Caco-2 (cell line): ENCODE data around the gene ATXN7L1. TPM values are rescaled to one million over a fixed set of nuclear protein-coding genes. Genes with fewer than 3 reads are reported as not detected.

Source experiments
- BruUV-seq: library from RNA; stranded (reverse); fragments of 400-500 nt; replicated peaks from 2 replicates; lab custom pipeline; 2021; lab: Mats Ljungman, UMichigan
- CTCF ChIA-PET: fragments of 300-600 bp; sonication (Branson Sonifier 250); formaldehyde crosslinking; loops from one replicate; lab custom pipeline; 2022; ENCODE audit warnings: antibody characterized with exemption; lab: Charles Lee
- POLR2A ChIA-PET: fragments of 300-600 bp; sonication (Branson Sonifier 250); formaldehyde crosslinking; loops from one replicate; lab custom pipeline; 2022; ENCODE audit warnings: antibody characterized with exemption; lab: Charles Lee
- DNase-seq, 2 experiments: peaks; one replicate each; pipeline versions ENCODE4 v3.0.0 to v3.0.0-alpha.2; 2020 to 2022
- H3K27me3 ChIP-seq: replicated peaks from 2 replicates; pipeline ENCODE4 v1.6.0; 2011; ENCODE audit warnings: low read length; ENCODE audit not compliant: control insufficient read depth, insufficient read depth
- H3K36me3 ChIP-seq: 2 replicates; pipeline ENCODE4 v1.5.1; 2011; ENCODE audit warnings: low read length; ENCODE audit not compliant: control insufficient read depth, insufficient read depth
- H3K4me1 ChIP-seq: fragments of 250-450 bp; sonication (Bioruptor Pico); 2 replicates; pipeline ENCODE4 v1.5.1; 2020; ENCODE audit warnings: mild to moderate bottlenecking
- H3K4me3 ChIP-seq: 2 replicates; pipeline ENCODE4 v1.5.1; 2011; ENCODE audit warnings: low read depth, mild to moderate bottlenecking, control low read depth, low read length
- H3K9me3 ChIP-seq: fragments of 250-450 bp; sonication (Bioruptor Pico); 2 replicates; pipeline ENCODE4 v1.5.1; 2020; ENCODE audit warnings: mild to moderate bottlenecking, moderate library complexity
- H3K27ac Mint-ChIP-seq: one replicate; pipeline ENCODE4 v1.8.0; 2022; ENCODE audit warnings: mixed read lengths; ENCODE audit not compliant: unreplicated experiment
- H3K27me3 Mint-ChIP-seq: one replicate; pipeline ENCODE4 v1.8.0; 2022; ENCODE audit warnings: mixed read lengths; ENCODE audit not compliant: insufficient read depth, unreplicated experiment
- H3K36me3 Mint-ChIP-seq: one replicate; pipeline ENCODE4 v1.8.0; 2022; ENCODE audit warnings: mild to moderate bottlenecking, mixed read lengths; ENCODE audit not compliant: insufficient read depth, unreplicated experiment
- H3K4me1 Mint-ChIP-seq: one replicate; pipeline ENCODE4 v1.8.0; 2022; ENCODE audit warnings: low read depth, mixed read lengths; ENCODE audit not compliant: unreplicated experiment
- H3K4me3 Mint-ChIP-seq: one replicate; pipeline ENCODE4 v1.8.0; 2022; ENCODE audit warnings: mild to moderate bottlenecking, moderate library complexity, mixed read lengths; ENCODE audit not compliant: unreplicated experiment
- H3K9me3 Mint-ChIP-seq: one replicate; pipeline ENCODE4 v1.8.0; 2022; ENCODE audit warnings: mixed read lengths; ENCODE audit not compliant: unreplicated experiment
- CTCF ChIP-seq, 2 experiments: fragments of 200-600 bp in 1 of 2; IDR thresholded peaks; 1 replicate in 1 of 2; 2 replicates in 1 of 2; pipeline versions ENCODE4 v1.5.1 to v1.8.0; 2011 to 2022; ENCODE audit warnings: antibody characterized with exemption in 1 of 2, control low read depth in 1 of 2, inconsistent platforms in 1 of 2, low read depth in 1 of 2, low read length in 1 of 2, mild to moderate bottlenecking in 1 of 2, moderate library complexity in 1 of 2; ENCODE audit not compliant: insufficient read depth in 1 of 2, severe bottlenecking in 1 of 2, unreplicated experiment in 1 of 2
- intact Hi-C: fragments of 100-400 bp; cut with micrococcal nuclease; formaldehyde crosslinking; loops from one replicate; pipeline ENCODE4 v1.10.0; 2022; ENCODE audit not compliant: unreplicated experiment
- total RNA-seq: library from RNA; stranded (reverse); gene quantifications from 2 replicates; pipeline ENCODE4 v1.2.3, GENCODE V29; 2022

ATXN7L1 gene
- total RNA-seq, 1 experiment from 2014 or later = 14.1 TPM

- peaks cover 7% of the 10 kb centered on the region for H3K4me1 Mint-ChIP-seq
- no peak overlapping the region for H3K27ac Mint-ChIP-seq
- no TSS peak for BruUV-seq
- H3K36me3 Mint-ChIP-seq = no peaks in the 10 kb centered on the region
- ChIA-PET CTCF (no interaction called here), POLR2A (no interaction called here)
- H3K27me3 Mint-ChIP-seq = no peaks in the 10 kb centered on the region
- H3K27me3 ChIP-seq = no peaks in the 10 kb centered on the region
- H3K4me1 ChIP-seq = no peaks in the 10 kb centered on the region
- H3K9me3 Mint-ChIP-seq = no peaks in the 10 kb centered on the region
- TF ChIP-seq CTCF (IDR thresholded peaks at IDR 0.05; ENCODE audit: insufficient read depth in 1 of 2, low read depth in 1 of 2, low read length in 1 of 2, severe bottlenecking in 1 of 2, unreplicated experiment in 1 of 2) = no peak
- intact Hi-C loops = no loop called here
- H3K9me3 ChIP-seq = no peaks in the 10 kb centered on the region
- no peaks in the 10 kb centered on the region for H3K36me3 ChIP-seq
- H3K4me3 ChIP-seq = no peak overlapping the region
- DNase-seq = no peak
- H3K4me3 Mint-ChIP-seq = no peak overlapping the region
These were observed 157.0 kb downstream of the ATXN7L1 start for GRCh38 chr7:105719395-105719794.

GRCh38 chr7:105718511-105718925, 157.9 kb downstream of the ATXN7L1 start:
- Histone ChIP-seq H3K4me3 (no peak overlapping the region), H3K36me3 (no peaks in the 10 kb centered on the region), H3K27me3 (no peaks in the 10 kb centered on the region), H3K9me3 (no peaks in the 10 kb centered on the region), H3K4me1 (no peaks in the 10 kb centered on the region)
- TF ChIP-seq CTCF (IDR thresholded peaks at IDR 0.05; ENCODE audit: insufficient read depth in 1 of 2, low read depth in 1 of 2, low read length in 1 of 2, severe bottlenecking in 1 of 2, unreplicated experiment in 1 of 2) = no peak
- Mint-ChIP-seq H3K4me1 (peaks cover 7% of the 10 kb centered on the region), H3K9me3 (no peaks in the 10 kb centered on the region), H3K36me3 (no peaks in the 10 kb centered on the region), H3K27ac (peak overlapping the region; percentile 62), H3K4me3 (no peak overlapping the region), H3K27me3 (no peaks in the 10 kb centered on the region)
- intact Hi-C loops = no loop called here
- DNase-seq = peak in 1 of 2 experiments; percentile 69
- POLR2A ChIA-PET = no interaction called here
- BruUV-seq = no TSS peak
- CTCF ChIA-PET = no interaction called here

- Mint-ChIP-seq H3K4me3 (no peak overlapping the region), H3K27ac (no peak overlapping the region), H3K27me3 (no peaks in the 10 kb centered on the region), H3K9me3 (peaks cover 24% of the 10 kb centered on the region), H3K4me1 (peaks cover 7% of the 10 kb centered on the region), H3K36me3 (peaks cover 18% of the 10 kb centered on the region)
- TF ChIP-seq CTCF (IDR thresholded peaks at IDR 0.05; ENCODE audit: insufficient read depth in 1 of 2, low read depth in 1 of 2, low read length in 1 of 2, severe bottlenecking in 1 of 2, unreplicated experiment in 1 of 2) = no peak
- intact Hi-C loops = no loop called here
- POLR2A ChIA-PET = no interaction called here
- CTCF ChIA-PET = no interaction called here
- Histone ChIP-seq H3K27me3 (no peaks in the 10 kb centered on the region), H3K4me3 (no peak overlapping the region), H3K36me3 (no peaks in the 10 kb centered on the region; the same call in 1 of the 2 replicates), H3K9me3 (peaks cover 21% of the 10 kb centered on the region), H3K4me1 (no peaks in the 10 kb centered on the region)
- BruUV-seq = no TSS peak
- no peak for DNase-seq
These were observed 160.9 kb downstream of the ATXN7L1 start for GRCh38 chr7:105715528-105715927.
